SW480 (cell line): Measurements from ENCODE around the gene TSEN34.

Experiments
- DNase-seq: peaks from one replicate; pipeline ENCODE4 v3.0.0-alpha.2; 2016; ENCODE audit warnings: low spot score

Gene TSEN34

GRCh38 chr19:54191011-54191810 is at the start of gene TSEN34:
Gene TSEN34 (plus strand): TSS chr19:54191308. CDS start chr19:54191365, 57 bp downstream.
- DNase-seq, result peak; percentile 84

- no peak for DNase-seq
Measured at GRCh38 chr19:54141356-54141755, 49.8 kb upstream of the TSEN34 start.

- no peak for DNase-seq
Measured at GRCh38 chr19:54142166-54142780, 48.8 kb upstream of the TSEN34 start.

- DNase-seq, result no peak
Measured at GRCh38 chr19:54145541-54146158, 45.5 kb upstream of the TSEN34 start.

GRCh38 chr19:54147676-54148075 is 43.4 kb upstream of the TSEN34 start:
- no peak for DNase-seq

- no peak for DNase-seq
Measured at GRCh38 chr19:54148158-54148557, 43.0 kb upstream of the TSEN34 start.

- DNase-seq, result no peak
Measured at GRCh38 chr19:54149021-54149812, 41.9 kb upstream of the TSEN34 start.

- DNase-seq, result no peak
Measured at GRCh38 chr19:54151362-54152035, 39.6 kb upstream of the TSEN34 start.

- DNase-seq, result no peak
Measured at GRCh38 chr19:54152267-54152666, 38.8 kb upstream of the TSEN34 start.

- DNase-seq, result no peak
Measured at GRCh38 chr19:54152878-54153524, 38.1 kb upstream of the TSEN34 start.

GRCh38 chr19:54153731-54154326 is 37.3 kb upstream of the TSEN34 start:
- DNase-seq, result no peak

GRCh38 chr19:54154603-54155345 is 36.3 kb upstream of the TSEN34 start:
- no peak for DNase-seq

- no peak for DNase-seq
Measured at GRCh38 chr19:54155694-54156093, 35.4 kb upstream of the TSEN34 start.

- DNase-seq, result no peak
Measured at GRCh38 chr19:54156490-54156889, 34.6 kb upstream of the TSEN34 start.

- no peak for DNase-seq
Measured at GRCh38 chr19:54156953-54157352, 34.2 kb upstream of the TSEN34 start.

GRCh38 chr19:54158812-54159351 is 32.2 kb upstream of the TSEN34 start:
- DNase-seq, result no peak

- DNase-seq, result peak; percentile 100
Measured at GRCh38 chr19:54159352-54160181, 31.5 kb upstream of the TSEN34 start, which contains the start of gene LENG1. Gene LENG1 (minus strand): TSS chr19:54159721. CDS start chr19:54159695, 26 bp downstream.

GRCh38 chr19:54160182-54160811 is 30.8 kb upstream of the TSEN34 start:
- no peak for DNase-seq
